AG08396 (cell line): ENCODE data around the gene NR4A2.
A peak's percentile ranks its signal among the peaks of the same experiment; 100 is the strongest.

Source experiments
- DNase-seq: peaks from one replicate; pipeline ENCODE4 v3.0.0; 2012; ENCODE audit warnings: low spot score, mixed read lengths

Gene NR4A2

DNA sequence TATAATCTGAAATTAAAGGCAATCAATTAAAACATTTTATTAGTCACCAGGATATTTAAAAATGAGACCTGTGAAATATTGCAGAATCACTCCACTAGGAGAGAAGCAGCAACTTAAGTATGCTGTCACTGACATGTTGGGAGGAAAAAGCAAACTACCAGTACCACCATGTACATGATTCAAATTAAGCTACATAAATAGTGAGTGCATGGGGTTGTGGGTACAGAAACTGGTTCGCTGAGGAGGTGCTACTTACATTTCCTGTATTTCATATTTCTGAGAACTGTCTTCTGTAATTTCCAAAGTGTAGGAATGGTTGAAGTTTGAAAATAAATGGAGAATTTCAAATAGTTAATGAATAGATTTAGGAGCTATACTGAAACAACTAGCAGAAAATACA lies 7.9 kb upstream of the NR4A2 start:
- DNase-seq, result no peak

DNA sequence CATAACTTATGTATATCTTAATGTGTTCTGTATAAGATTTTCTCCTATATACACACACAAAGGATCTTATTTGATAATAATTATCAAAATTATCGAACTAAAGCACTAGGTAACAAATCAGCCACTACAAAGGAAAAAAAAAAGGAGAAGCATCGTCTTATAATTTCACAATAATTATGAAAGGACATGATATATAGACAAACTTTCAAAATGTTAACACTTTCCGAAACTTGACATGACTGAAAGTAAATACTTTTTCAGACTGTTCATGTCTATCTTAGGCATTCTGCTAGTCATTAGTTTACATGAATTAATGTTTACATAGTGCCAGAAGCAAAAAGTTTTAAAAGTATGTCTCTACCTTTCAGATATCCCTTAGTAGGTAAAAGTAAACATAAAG lies 7.3 kb upstream of the NR4A2 start:
- no peak for DNase-seq

DNA sequence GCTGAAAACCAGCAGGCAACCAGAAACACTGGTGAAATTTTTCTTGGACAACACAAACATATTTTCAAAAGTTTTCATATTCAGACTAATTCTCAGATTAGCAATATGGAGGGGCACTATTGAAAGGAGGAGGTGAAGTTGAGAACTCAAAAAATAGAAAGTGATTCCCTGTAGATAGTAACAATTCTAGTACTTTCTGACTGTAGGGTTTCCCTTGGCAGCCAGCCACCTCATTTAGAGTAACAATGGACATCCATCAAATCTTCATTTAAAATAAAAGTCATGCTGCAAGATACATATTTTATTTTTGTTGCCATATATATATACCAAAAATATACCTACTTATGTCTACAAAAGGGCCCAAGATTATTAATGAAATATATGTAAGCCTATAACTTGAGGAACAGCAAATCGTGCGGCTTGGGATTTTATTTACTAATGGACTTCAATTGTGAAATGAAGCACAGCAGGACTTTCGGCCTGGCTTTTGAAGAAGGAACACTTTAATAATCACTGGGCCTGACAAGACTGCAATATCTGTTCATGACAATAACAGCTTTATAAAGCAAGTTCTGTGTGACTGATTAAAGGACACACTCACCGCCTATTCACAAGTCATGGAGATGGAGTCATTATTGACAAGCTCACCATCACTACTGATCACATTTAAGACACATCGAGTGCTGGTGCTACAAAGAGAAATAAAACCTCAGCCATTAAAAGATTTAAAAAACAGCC lies 6.8 kb upstream of the NR4A2 start:
- DNase-seq, result no peak

DNA sequence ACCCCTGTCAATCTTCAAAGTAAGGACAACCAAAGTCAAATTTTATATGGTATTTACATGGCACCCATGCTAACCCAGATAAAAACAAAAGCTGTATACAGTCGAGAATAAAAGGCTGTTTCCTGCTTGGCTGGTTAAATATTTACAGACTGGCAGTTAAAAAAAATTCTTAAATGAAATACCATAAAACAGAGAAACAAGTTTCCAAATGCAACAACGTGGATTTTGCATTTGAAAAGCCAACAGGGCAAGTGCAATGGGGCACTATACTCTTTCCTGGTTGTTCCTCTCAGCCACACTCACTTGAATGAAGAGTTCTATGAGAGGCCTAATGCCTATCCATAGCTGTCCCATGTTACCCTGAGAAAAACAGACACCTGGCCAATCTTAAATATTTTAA lies 6.1 kb upstream of the NR4A2 start:
- DNase-seq, result no peak

DNA sequence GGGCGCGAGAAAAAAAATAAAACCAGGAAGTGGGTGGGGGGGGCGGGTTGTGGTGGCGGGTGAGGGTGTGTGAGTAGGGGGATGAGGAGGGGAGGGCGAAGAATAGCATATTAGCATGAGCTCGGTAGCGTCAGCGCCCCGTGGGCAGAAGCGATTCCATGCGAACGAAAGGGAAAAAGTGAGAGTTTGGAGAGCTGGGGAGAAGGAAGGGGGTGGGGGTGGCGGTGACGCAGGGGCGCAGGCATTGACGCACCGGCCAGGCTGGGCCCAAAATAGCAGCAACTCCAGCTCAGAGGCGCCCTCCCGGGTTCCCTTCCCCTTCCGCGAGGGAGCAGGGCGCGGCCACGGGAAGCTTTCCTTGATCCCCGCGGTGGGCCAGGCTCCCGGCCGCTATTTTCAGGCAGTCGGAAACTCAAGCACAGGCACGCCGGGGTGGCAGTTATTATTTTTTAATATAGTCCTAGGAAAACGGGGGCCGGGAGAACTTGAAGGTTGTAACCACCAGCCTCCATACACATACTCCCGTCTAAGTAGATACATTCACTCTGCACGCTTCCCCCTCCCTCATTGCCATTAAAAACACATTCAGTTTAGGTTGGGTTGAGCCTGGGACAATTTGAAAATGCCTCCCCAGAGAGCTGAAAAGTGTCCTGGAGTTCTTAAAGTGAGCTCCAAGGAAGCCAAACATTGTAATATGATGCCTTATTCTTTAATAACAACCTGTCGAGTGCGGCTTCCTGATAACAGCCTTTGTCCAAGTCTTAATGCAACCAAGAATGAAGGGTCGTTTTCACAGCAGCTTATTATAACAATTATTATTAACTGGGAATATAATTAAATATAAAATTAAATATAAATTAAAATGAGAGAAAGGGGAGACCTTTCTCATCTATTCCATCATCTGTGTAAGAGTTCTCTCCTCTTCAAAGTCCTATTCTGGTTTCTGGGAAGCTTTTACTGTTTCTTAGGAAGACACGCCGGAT lies 2.3 kb upstream of the NR4A2 start:
- peak; percentile 89 for DNase-seq

DNA sequence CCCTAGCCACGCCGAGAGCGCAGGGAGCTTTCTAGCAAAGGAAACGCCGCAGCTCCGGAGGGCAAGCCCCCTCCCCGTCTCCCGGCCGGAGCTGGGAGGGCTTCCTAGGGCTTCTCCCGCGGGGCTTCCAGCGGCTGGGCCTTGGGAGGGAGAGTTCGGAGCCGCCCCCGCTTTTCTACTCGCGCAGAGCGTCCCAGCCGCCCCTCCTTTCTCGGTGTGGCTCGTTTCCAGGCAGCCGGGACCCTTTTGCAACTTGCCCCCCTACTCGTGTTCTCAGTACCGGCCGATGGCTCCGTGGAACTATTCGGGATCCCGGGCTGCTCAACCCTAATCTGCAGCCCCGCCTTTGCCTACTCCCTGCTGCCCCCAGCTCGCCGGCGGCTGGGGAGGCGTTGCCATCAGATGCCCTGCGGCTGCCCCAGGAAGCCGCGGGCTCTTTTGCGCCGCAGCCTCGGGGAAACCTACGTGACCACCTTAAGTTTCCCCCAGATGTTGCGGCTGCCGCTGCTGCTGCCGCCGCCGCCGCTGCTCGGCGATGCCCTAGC lies 1.5 kb upstream of the NR4A2 start:
- DNase-seq, result peak; percentile 74

DNA sequence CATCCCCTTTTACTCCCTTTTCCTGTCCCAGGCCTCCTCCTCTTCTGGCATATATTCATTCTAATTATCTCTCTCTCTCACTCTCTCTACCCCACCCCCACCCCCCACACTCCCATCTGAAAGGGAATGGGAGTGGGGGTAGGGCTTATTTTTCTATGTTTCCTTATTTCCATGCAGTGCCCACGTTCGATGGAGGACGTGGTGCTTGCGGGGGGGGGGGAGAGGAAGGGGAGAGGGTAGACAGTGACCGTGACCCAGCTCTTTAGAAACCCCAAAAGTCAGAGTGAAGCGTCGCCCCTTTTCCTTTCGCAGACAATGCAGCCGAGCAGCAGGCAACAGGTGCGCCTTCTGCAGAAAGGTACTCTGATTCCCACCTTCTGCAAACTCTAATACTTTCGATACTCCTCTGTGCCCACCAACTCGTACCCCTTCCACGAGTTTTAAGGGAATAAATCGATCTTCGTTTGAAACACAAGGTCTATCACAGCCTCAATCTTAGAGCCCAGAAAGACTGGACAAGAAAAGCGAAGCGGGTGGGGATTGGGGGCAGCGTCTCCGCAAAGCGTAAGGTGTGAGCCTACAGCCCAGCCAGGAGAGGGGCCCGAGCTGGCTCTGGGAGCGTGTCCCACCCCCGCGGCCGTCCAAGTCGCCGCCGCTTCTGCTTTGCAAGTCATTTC lies 891 bp upstream of the NR4A2 start:
- peak; percentile 45 for DNase-seq

DNA sequence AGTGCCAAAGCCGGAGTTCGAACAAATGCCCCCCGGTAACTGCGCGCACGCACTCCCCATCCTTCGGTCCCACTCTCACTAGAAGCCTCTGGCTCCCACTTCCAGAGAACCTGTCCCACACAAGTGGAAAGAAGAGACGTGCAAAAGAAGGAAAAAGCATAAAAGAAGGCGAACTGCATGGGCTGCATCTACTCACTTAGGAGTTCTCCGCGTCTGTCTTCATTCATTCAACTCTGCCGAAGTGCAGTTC lies 312 bp downstream of the NR4A2 start:
- DNase-seq, result no peak

DNA sequence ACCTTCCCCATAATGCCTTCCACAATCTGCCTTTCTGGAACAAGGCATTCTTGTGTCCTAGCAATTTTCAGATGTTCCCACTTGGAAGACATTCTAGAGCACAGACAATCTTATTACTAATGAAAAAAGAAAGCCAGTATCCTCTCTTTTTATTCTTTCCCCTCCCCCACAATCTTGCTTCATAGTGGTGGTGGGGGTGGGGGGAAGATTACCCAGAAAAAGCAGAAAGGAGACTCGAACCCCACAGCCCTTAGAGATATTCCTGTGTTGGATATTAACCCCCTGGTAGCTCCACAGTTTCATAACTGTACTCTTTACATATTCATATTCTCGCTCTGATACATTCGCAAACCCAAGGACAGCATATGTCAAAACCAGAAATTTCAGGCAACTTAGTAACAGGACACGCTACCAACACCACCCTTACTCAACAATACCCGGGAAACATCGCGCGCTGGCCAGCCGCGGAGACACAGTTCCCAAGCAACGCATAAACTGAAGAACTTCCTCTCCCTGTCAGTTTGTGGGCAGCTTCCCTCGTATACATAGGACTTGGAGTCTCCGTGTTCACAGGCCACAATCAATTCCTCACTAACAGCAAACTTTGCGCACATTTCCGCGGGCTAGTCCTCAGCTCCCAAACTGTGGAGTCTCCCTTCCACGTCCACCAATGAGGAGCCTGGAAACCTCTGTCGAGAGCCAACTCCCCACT lies 793 bp downstream of the NR4A2 start:
- peak; percentile 82 for DNase-seq

DNA sequence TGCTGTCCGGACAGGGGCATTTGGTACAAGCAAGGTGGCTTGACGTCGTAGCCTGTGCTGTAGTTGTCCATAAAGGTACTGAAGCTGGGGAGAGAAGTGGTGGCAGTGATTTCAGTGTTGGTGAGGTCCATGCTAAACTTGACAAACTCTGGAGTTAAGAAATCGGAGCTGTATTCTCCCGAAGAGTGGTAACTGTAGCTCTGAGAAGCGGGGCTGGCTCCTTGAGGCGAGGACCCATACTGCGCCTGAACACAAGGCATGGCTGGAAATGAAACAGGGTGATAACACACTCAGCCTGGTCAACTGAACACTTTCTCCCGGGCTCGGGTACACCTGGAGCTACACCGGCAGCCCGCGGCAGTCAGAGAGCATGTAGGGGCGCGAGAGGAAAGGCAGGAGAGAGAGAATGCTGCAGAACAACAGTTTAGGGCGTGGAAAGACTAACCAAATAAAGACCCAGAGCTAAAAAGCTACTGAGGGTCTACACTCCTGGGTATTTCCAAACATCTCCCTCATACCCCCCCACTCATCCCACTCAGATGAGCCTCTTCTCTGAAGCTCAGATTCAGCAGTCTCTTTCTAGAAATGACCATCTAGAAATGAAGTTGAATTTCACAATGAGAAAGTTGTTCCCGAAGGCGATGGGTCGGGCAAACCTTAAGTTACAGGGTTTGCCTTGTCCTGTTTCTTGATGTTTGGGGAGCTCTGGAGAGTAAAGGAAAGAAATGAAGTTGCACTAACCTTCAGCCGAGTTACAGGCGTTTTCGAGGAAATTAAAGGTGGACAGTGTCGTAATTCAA lies 2.4 kb downstream of the NR4A2 start:
- DNase-seq, result no peak

DNA sequence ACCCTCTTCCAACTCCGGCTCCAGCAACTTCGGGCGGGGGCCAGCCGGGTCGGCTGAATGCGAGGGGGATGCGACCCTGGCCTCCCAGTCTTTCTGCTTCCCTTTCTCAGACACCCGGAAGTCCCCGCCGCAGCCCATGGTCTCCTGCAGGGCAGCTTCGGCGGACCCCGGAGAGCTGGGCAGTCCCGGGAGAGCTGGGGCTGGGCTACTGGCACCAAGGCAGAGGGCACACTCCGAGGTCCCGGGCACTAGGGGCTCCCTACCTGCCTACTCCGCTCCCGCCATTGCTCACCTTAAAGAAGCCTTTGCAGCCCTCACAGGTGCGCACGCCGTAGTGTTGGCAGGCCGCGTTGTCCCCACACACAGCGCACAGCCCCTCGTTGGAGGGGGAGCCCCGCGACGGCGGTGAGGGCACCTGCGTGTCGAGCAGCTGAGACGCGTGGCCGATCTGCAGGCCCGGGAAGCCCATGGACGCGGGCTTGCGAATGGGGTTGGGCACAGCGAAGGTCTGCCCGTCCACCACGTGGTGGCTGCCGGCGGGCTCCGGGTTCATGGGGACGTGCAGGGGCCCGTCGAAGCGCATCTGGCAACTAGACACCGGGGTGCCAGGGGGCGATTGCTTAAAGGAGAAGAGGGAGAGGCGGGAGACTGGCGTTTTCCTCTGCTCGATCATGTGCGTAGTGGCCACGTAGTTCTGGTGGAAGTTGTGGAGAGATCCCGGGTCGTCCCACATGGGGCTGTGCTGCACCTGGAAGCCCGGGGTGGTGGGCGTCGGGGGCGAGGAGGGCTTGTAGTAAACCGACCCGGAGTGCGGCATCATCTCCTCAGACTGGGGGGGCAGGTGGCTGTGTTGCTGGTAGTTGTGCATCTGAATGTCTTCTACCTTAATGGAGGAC lies 3.2 kb downstream of the NR4A2 start:
- DNase-seq, result no peak

DNA sequence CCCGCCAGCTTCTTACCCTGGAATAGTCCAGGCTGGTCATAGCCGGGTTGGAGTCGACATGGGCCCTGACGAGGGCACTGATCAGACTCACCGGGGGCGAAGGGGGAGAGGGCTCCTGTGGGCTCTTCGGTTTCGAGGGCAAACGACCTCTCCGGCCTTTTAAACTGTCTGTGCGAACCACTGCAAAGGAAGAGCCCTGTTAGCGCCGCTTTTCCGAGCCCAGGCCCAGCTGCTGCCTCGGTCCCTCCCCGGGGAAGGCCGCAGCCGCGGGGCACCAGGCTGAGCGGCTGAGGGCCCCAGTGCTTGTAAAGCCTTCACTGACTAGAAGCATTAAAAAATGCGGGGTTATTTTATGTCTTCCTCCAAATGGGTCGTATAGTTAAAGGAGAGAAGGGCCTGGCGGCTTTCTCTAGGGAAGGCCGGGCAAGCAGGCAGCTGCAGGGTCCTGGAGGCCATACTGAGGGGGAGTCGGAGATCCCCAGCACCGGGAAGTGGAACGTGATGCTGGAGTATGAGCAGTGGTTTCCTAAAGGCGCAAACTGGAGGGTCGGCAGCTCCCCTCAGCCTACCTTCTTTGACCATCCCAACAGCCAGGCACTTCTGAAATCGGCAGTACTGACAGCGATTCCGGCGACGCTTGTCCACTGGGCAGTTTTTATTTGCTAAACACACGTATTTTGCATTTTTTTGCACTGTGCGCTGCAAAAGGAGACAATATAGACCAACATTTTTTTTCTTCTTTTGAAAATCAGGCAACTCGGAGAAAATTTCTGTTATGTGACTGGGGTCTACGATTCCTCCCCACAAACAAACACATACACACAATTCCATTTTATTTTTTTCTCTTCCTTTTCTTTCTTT lies 4.5 kb downstream of the NR4A2 start:
- no peak for DNase-seq

DNA sequence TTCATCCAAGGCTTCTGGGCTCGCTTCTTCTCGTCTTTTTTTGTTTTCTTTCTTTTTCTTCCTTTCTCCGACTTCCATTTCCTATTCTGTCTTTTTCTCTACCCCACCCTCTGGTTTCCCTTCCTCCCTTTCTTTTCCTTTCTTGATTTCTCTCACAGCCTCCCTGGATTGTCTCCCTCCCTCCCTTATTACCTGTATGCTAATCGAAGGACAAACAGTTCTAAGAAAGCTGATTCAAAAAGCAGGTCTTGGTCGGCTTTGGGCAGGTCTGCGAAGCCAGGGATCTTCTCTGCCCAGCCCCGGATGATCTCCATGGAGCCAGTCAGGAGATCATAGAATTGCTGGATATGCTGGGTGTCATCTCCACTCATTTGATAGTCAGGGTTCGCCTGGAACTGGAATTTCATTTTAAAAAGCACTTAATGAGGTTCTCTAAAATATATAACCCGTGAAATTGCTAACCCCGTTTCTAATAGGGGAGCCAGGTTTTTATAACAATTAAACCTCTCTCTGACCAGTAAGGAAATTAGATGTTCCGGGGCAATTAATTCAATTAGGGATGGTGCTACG lies 5.9 kb downstream of the NR4A2 start:
- DNase-seq, result no peak

DNA sequence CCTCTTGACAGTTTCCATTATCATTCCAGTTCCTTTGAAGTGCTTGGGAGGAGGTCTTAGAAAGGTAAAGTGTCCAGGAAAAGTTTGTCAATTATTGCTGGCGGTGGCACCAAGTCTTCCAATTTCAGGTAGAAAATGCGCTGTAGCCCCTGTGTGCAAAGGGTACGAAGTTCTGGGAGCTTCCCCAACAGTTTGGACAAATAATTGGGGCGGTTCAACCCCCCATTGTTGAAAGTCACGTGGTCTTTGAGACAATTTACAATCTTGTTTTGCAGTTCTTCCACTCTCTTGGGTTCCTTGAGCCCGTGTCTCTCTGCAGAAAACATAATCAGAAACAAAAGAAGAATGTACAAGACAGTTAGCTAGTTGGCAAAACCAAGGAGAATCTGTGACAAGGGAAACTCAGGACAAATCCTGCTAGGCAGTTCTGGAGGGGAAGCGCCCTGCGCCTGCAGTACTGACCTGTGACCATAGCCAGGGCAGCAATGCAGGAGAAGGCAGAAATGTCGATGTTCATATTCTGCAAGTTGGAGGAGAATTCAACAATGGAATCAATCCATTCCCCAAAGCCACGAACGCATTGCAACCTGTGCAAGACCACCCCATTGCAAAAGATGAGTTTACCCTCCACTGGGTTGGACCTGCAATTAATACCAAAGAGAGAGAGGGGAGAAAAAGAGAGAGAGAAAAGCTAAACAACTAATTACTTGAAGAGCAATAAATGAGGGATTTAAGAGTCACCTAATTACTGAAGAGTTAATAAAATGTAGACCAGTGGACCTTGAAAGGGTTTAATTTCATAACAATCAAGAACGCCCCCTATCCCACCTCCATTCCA lies 6.6 kb downstream of the NR4A2 start:
- no peak for DNase-seq

DNA sequence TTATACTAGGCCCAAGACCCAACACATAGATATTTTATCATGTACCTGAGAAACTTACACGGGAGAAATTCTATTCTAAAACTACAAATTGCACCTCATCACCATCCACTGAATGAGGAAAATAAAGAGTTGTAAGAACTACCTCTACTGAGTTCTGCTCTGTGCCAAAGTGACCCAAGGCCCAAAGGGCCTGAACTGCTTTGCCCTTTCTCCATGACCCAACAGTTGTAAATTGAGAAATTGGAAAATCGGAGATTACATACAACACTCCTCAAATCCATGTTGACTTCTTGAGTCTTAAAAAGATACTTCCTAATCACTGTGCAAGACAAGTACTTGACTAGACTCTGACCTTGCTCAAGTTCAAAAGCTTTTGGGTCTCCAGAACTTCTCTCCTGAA lies 8.8 kb downstream of the NR4A2 start:
- no peak for DNase-seq

DNA sequence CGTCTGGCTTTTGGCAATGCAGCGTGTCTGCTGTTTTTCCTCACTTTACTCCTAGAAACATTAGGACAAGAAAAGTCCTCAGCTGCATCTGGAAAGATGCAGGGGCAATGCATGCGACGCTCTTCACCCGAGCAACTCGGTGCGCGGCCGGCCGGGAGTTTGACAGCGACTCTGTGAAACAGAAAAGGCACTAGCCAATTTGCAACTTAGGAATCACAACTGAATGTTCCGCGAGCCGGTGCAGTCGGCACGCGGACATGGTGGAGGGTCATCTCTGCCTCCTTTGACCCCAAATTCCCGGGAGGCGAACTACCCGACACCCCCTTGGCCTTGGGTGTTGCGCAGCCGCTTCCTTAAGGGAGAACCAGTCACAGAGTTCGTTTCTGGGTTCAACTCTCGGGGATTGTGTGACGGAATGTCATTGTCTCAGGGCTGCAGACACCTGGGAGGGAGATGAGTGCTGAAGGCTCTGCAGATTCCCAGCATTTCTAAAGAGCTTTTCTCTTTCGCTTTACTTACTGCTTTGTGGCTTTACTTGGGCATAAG lies 9.8 kb downstream of the NR4A2 start:
- no peak for DNase-seq

DNA sequence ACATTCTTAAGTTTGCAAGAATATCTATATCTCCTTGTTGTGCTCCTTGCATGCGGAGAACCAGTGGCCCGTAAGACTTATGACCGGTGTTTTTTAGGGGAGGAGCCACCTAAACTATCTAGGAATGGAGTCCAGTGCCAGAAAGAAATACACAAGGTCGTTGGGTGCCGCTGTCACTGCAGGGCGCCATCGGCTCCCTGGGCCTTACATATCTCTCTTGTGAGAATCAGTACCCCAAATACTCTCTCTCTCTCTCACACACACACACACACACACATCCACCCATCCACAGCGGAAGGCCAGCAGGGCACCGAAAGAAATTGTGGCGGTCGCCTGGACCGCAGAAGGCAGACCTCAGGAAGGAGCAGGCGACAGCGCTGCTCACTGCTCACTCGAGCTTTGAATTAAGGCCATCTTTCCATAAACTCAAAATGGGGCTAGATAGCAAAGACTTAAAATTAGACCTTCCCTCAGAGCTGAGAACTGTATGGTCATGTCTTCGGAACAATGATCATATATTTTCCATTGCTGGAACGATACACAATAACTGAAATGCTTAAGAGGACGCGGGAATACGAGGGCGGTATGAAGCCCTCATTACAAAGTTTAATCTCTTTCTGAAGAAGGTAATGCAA lies 10.4 kb downstream of the NR4A2 start:
- no peak for DNase-seq
